Effector CD8-positive, alpha-beta T cell (primary cell): ENCODE results near the gene CCDC81.
"Not testable (repeated sequence)": the region's sequence is repeated elsewhere in the genome, so short reads cannot be mapped to it uniquely, and the experiment has no call there.

Source experiments
- DNase-seq: peaks from one replicate; lab custom pipeline; 2025; lab: John Stamatoyannopoulos, UW

CCDC81 gene

GRCh38 chr11:86386746-86387145, 12.1 kb downstream of the CCDC81 start:
- no peak for DNase-seq

- no peak for DNase-seq
Measured at GRCh38 chr11:86388198-86388597, 13.5 kb downstream of the CCDC81 start.

GRCh38 chr11:86390487-86390886, 15.8 kb downstream of the CCDC81 start:
- no peak for DNase-seq

- no peak for DNase-seq
Measured at GRCh38 chr11:86395061-86395551, 20.4 kb downstream of the CCDC81 start.

- no peak for DNase-seq
Measured at GRCh38 chr11:86396396-86396795, 21.7 kb downstream of the CCDC81 start.

GRCh38 chr11:86397351-86397750, 22.7 kb downstream of the CCDC81 start:
- DNase-seq, result no peak

GRCh38 chr11:86398106-86398505, 23.4 kb downstream of the CCDC81 start:
- DNase-seq, result no peak

- no peak for DNase-seq
Measured at GRCh38 chr11:86403458-86403857, 28.8 kb downstream of the CCDC81 start.

- DNase-seq, result no peak
Measured at GRCh38 chr11:86408845-86409244, 34.2 kb downstream of the CCDC81 start.

- DNase-seq, result no peak
Measured at GRCh38 chr11:86414032-86414431, 39.3 kb downstream of the CCDC81 start.

- DNase-seq, result no peak
Measured at GRCh38 chr11:86415026-86415425, 40.3 kb downstream of the CCDC81 start.

GRCh38 chr11:86416494-86416893, 41.8 kb downstream of the CCDC81 start:
- DNase-seq, result no peak

- not testable (repeated sequence) for DNase-seq
Measured at GRCh38 chr11:86416951-86417350, 42.3 kb downstream of the CCDC81 start.

- no peak for DNase-seq
Measured at GRCh38 chr11:86418106-86418505, 43.4 kb downstream of the CCDC81 start.

GRCh38 chr11:86418513-86418912, 43.8 kb downstream of the CCDC81 start:
- no peak for DNase-seq

- DNase-seq, result no peak
Measured at GRCh38 chr11:86418917-86419316, 44.2 kb downstream of the CCDC81 start.

- no peak for DNase-seq
Measured at GRCh38 chr11:86421946-86422345, 47.3 kb downstream of the CCDC81 start.

- DNase-seq, result no peak
Measured at GRCh38 chr11:86422371-86422770, 47.7 kb downstream of the CCDC81 start.

GRCh38 chr11:86423488-86423887, 48.8 kb downstream of the CCDC81 start:
- DNase-seq, result not testable (repeated sequence)

- DNase-seq, result no peak
Measured at GRCh38 chr11:86427441-86427840, 52.8 kb downstream of the CCDC81 start.

- DNase-seq, result no peak
Measured at GRCh38 chr11:86431258-86431657, 56.6 kb downstream of the CCDC81 start.

GRCh38 chr11:86433361-86434095, 58.8 kb downstream of the CCDC81 start:
- not testable (repeated sequence) for DNase-seq

- no peak for DNase-seq
Measured at GRCh38 chr11:86435711-86436110, 61.0 kb downstream of the CCDC81 start.

GRCh38 chr11:86438685-86439084, 64.0 kb downstream of the CCDC81 start:
- DNase-seq, result no peak
